Measurements from ENCODE around the gene TP53BP1. TPM values are rescaled to one million over a fixed set of nuclear protein-coding genes. Genes with fewer than 3 reads are reported as not detected.
"Not testable (repeated sequence)": the region's sequence is repeated elsewhere in the genome, so short reads cannot be mapped to it uniquely, and the experiment has no call there.

TP53BP1 gene
- total RNA-seq, 1 donor from 2014 or later: 24.3 TPM

DNA sequence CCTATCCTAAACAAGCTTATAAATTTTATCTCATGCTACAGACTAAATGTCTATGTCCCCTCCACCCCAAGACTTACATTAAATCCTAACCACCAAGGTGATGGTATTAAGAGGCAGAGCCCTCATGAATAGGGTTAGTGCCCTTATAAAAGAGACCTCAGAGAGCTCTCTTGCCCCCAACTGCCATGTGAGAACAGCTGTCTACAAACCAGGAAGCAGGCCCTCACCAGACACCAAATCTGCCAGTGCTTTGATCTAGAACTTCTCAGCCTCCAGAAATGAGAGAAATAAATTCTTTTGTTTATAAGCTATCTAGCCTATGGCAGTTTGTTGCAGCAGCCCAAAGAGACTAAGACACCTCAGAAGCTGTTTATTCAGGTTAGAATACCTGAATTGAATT is 58.5 kb downstream of the TP53BP1 start:
- ATAC-seq (no peak), DNase-seq (ENCODE audit: missing footprints) (no peak)
- intact Hi-C loops (cut with DNase I): no loop called here

DNA sequence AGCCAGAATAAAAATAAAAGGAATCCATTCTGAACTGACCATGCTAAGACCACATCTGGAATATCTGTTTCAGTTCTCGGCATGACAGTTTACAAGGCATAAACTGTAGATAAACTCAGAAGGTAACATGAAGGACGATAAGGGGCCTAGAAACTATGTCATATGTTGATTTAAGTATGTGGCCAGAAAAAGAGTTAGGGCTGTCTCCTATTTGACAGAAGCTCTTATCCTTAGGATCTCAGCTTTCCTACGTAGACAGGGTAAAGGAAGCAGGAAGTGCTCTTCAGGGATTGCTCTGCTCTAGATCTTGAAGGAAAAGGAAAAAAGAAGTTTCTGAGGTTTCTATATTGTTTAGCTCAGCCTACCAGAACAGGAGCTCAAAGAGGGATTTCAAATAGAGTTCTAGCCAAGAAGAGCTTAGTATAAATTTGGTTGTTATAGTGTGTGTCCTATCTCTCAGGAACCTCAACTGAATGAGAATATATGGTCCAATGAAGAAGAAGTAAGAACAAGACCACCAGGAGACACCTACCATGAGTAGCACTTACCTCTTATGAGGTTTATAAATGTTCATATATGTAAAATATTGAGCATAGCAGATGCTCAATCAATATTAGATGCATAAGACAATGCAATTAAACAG is 59.2 kb downstream of the TP53BP1 start:
- ATAC-seq (no peak), DNase-seq (ENCODE audit: missing footprints) (no peak)
- intact Hi-C loops (cut with DNase I): no loop called here

DNA sequence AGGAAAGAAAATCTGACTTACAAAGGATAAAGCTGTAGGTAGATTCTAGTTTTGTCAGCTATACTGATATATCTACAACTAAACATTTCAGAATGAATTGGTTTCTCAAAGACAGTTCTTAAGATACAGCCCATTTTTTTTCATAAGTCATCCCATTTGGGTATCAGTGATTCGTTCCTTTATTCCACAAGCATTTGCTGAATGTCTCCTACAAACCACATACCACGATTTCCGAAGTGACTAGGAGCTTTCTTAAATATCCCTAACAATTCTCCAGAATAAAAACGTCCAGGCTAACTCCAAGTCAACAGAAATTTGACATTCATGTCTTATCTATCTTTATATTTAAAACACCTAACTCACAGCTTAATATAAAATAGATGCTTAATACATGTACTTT is 59.8 kb downstream of the TP53BP1 start:
- intact Hi-C loops (cut with DNase I): no loop called here
- ATAC-seq: no peak
- DNase-seq (ENCODE audit: missing footprints): no peak

DNA sequence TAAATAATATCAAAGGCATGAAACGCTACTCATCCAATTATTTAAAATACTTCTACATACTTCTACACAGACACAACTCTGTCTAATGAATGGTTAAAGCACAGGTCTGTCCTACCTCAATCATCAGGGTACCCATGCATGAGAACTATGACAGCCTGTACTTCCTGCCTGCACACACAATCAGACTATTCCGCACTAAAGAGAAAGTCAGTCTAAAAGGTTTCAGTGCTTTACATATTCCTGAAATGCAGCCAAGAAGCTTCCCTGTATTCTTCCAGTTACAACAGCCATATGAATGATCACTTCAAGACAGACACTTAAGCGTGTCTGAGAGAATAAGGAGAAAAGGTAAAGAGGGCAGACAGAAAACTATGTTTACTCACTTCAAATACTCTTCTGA is 63.3 kb downstream of the TP53BP1 start:
- intact Hi-C loops (cut with DNase I): no loop called here
- no peak for DNase-seq (ENCODE audit: missing footprints)
- no peak for ATAC-seq

DNA sequence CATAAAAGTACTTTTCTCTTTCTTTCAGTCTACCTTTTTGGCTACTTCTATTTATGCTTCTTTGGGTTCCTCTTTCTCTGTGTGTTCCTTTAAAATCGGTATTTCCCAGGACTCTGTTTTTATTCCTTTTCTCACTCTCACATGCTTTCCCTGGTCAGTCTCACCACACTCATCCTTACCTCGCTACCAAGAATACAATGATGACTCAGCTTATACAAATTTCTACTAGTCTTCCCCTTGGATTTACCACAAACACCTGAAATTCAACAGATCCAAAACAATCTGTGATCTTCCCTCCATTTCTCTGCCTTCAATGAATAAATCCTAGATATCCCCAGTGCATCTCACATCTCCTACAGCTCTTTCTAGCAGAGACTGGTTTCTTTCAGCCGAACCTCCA is 69.2 kb downstream of the TP53BP1 start:
- intact Hi-C loops (cut with DNase I): no loop called here
- DNase-seq (ENCODE audit: missing footprints) (no peak), ATAC-seq (no peak)

DNA sequence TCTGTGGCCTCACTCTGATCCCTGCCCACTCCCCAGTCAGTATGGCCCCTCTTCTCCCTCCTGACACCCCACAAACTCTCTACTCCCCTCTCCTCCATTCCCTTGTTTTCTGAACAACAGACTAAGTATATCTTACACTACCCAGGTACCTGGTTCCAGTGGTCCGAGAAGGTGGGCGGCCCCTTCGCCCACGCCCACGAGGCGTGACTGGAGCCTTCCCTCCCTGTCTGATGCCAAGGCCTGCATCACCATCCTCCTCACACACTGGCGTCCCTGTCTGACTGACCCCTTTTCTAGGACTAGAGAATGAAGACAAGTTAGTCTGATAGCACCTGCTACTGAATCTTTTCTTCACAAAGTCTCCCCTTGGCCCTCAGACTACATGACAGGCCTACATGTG is 72.1 kb downstream of the TP53BP1 start:
- DNase-seq (ENCODE audit: missing footprints): no peak
- no peak for ATAC-seq
- intact Hi-C loops (cut with DNase I): no loop called here

DNA sequence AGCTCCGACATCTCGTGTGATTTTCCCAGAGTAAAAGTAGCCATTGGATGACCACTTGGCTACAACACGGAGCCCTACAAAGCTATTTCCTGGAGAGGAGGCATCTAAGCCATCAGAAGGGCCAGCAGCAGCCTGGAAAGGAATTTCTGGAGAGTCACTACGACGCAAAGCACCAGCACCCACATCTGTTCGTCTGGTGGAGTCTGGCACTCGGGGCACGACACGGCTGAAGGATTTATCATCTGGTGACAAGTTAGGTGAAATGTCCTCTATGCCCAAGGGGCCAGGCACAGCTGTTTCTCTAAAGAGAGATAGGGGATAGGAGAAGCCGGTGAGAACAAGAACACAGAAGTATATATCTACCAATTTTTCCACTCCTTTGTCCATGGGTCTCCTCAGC is 72.5 kb downstream of the TP53BP1 start:
- ATAC-seq: no peak
- intact Hi-C loops (cut with DNase I): no loop called here
- DNase-seq (ENCODE audit: missing footprints): no peak

DNA sequence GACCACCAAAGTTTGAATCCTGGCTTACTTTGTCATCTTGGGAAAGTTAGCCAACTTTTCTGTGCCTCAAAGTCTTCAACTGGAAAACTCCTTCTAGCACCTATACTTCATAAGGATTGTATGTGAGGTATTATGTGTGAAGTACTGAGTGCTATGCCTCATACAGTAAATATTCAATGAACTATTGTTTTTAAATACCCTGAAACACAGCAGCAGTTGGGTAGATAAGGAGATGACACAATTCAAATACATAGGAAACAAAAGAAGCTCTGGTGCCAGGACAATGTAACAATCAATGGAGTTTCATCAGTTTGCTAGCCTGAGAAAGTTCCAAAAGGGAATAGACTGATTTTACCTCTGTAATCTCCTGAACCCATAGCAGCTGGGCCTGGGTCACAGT is 78.8 kb downstream of the TP53BP1 start:
- intact Hi-C loops (cut with DNase I): no loop called here
- ATAC-seq (no peak), DNase-seq (ENCODE audit: missing footprints) (no peak)

DNA sequence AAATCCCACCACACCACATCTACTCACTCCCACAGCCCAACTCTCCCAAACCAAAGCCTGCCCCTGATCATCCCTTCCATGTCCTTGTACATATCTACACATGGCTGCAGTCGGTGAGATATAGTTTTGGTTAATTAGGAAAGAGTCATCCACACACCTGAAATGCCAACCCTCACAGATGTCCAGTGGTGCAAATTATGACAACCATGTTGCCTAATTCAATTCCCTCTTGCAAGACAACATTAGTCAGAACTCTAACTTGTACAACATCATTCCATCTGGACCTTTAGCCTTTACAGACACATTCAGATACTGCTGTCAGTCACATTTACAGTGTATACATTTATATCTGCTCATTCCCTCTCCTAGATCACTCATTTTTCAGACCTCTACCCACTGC is 80.9 kb downstream of the TP53BP1 start:
- no peak for ATAC-seq
- DNase-seq (ENCODE audit: missing footprints): no peak
- intact Hi-C loops (cut with DNase I): no loop called here

DNA sequence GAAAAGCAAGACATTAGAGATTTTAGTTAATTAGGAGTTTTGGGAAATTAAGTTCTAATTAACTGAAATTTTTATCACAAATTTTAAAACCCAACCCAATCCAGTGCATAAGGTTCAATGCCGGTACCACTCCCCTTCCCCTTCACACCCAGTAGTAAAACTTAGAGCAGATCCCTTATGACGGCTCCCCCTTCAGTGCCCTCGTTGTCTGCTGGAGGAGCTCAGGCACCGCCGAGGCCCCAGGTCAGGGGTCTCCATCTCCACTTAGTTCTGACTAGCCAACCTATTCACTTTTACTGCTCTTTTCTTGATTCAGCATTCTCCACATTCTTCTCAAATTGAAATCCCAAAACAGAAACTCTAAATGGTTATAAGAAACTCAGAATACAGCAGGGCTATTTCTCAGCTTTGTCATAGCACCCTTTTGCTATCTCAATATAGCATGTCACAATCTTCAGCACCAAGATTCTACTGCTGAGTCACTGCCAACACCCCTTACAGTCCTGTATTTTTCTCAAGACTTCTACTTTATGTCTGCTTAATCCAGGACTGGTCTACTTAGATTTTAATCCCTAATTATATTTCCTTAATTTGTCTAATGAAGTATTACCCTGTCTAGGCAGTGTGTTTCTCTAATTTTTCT is 82.3 kb downstream of the TP53BP1 start:
- intact Hi-C loops (cut with DNase I): no loop called here
- DNase-seq (ENCODE audit: missing footprints) (no peak), ATAC-seq (no peak)

DNA sequence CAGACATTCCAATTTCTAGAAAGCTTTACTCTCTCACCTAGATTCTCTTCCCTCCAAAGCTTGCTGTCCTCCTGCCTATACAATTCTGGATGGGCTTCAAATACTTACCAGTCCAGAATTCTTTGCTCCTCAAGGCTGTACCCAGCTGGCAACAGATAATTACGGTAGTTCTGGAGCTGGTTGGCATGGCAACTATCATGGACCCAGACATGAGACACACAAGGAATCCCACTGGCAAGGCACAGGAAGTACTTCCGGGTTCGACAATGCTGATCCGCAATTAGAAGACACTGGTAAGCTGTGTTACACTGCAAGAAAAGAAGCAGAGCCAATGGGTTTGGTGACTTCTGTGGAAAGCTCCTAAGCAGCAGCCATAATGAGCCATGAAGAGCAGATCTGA is 84.2 kb downstream of the TP53BP1 start:
- intact Hi-C loops (cut with DNase I): no loop called here
- ATAC-seq (no peak), DNase-seq (ENCODE audit: missing footprints) (no peak)

DNA sequence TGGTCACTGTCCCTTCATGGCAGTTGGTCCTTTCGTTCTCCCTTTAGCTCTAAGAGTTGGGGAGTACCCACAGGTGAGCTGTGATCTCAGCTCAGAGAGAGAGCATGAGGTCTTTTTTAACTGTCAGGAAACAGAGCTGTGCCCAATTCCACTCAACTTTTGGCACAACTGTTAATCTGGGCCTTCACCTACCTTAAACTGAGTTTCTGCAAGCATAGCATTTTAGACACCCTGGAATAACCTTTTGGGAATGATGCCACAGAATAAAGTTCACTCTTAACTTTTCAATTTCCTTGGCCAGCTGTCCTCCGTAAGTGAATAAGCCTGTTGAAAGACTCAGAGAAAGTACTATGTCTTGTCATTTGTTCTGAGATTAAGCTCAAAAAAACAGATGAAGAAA is 86.1 kb downstream of the TP53BP1 start:
- no peak for ATAC-seq
- no peak for DNase-seq (ENCODE audit: missing footprints)
- intact Hi-C loops (cut with DNase I): no loop called here

DNA sequence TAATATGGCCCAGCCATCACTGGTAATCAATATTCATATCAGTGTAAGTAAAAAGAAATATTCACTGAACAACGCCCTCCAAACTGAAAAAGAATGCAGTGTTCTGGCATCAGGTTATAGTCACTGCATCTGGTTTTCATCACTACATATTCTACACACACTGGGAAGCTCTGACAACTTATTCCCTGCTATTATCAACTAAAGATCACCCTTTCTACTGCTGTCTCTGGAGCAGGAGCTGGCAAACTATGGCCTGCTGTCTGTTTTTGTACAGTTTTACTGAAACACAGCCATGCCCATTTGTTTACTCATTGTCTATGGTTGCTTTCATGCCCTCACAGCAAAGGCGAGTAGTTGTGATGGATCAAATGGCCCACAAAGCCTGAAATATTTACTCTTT is 86.8 kb downstream of the TP53BP1 start:
- no peak for ATAC-seq
- intact Hi-C loops (cut with DNase I): no loop called here
- DNase-seq (ENCODE audit: missing footprints): no peak

DNA sequence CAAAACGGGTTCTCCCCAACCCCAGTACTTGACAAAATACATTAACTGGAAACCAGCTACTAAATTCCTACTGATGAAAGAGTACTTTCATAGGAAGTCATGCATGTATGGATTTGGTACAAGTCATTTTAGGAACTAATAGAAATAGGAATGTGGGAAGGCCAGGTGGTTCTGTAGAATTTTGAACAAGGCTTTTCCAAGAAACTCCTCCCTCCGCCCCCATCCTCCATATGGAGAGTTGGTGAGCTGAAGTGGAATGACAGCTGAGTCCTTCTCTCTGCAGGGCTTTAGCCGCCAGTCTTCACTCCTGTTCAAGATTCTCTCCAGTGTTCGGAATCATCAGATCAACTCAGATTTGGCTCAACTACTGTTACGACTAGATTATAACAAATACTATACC is 88.8 kb downstream of the TP53BP1 start:
- intact Hi-C loops (cut with DNase I): no loop called here
- ATAC-seq: no peak
- no peak for DNase-seq (ENCODE audit: missing footprints)

DNA sequence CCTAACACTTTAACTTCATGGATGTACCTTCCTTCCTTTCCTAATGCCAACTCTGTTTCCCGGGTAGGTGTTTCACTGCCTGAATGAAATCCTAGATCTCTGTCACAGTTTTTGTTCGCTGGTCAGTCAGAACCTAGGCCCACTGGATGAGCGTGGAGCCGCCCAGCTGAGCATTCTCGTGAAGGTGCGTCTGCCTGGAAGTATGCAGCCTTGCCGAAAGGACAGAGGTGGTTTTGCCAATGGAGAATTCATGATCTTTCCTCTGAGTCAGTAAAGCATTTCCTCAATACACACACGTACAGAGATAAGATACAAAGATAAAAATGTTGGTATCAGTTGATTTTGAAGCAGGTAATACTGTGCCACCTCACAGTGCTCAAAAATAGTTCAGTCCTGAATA is 89.3 kb downstream of the TP53BP1 start:
- DNase-seq (ENCODE audit: missing footprints) (no peak), ATAC-seq (no peak)
- intact Hi-C loops (cut with DNase I): no loop called here

DNA sequence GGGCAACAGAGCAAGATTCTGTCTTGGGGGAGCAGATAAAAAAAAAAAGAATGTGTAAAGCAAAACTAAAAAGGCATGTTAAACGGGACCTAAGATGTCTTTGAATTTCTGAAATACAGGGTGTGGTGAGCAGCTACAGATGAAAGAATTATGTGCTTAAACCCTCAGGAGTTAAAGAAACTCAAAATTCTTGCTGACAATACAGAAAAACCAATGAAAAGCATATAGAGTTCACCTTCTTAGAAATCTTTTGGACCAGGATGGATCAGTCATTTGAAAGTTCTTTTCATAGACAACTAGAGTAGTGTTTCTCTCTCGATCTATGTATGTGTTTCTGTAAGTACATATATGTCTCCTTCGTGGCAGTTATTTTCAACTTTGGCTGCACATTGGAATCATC is 90.7 kb downstream of the TP53BP1 start:
- DNase-seq (ENCODE audit: missing footprints) (no peak), ATAC-seq (no peak)
- intact Hi-C loops (cut with DNase I): no loop called here

DNA sequence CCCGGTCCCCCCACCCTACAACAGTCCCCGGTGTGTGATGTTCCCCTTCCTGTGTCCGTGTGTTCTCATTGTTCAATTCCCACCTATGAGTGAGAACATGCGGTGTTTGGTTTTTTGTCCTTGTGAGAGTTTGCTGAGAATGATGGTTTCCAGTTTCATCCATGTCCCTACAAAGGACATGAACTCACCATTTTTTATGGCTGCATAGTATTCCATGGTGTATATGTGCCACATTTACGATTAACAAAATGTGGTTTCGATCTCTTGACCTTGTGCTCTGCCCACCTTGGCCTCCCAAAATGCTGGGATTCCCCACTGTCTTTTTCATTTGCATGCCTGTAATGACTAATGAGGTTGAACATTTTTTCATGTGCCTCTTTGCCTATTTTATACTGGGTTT is 99.4 kb downstream of the TP53BP1 start:
- ATAC-seq; DNase-seq (ENCODE audit: missing footprints); intact Hi-C loops (cut with DNase I): not testable (repeated sequence)

DNA sequence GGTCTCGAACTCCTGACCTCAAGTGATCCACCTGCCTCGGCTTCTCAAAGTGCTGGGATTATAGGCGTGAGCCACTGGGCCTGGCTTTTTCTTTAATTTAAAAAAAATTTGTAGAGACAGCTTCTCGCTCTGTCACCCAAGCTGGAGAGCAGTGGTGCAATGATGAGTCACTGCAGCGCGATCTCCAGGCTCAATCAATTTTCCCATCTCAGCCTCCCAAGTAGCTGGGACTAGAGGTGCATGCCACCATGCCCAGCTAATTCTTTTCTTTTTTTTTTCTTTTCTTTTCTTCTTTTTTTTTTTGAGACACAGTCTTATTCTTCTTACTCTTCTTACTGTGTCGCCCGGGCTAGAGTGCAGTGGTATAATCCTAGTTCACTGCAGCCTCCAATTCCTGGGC is 102.2 kb downstream of the TP53BP1 start:
- DNase-seq (ENCODE audit: missing footprints) (no peak), ATAC-seq (no peak)
- intact Hi-C loops (cut with DNase I): no loop called here

DNA sequence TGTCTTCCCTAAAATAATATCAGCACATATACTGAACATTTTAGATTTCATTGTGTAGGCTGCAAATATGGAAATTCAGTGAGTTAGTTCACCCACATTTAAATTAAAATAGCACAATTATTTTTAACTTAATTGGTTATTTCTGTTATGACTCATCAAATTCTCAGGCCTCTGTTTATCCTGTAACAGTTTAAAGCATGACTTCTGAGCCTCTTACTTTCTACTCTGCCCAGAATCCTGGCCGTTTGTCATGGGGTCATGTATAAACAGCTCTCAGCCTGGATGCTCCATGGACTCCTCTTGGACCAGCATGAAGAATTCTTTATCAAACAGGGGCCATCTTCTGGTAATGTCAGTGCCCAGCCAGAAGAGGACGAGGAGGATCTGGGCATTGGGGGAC is 109.9 kb downstream of the TP53BP1 start:
- intact Hi-C loops (cut with DNase I): no loop called here

DNA sequence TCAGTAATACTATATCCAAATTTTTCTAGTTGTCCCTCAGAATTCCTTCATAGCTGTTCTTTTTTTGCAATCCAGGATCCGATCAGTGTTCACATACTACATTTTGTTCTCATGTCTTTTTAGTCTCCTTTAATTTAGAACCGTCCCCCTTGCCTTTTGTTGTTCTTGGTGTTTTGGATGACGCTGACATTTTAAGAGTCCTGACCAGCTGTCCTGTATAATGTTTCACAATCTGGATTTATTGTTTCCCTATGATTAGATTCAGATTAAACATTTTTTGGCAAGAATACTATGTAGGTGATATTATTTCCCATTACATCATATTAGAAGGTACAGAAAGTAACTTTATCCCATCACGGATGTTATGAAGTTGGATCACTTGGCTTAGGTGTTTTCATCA is 110.6 kb downstream of the TP53BP1 start:
- intact Hi-C loops (cut with DNase I): no loop called here
- no peak for ATAC-seq
- DNase-seq (ENCODE audit: missing footprints): no peak

More for the DNA sequence above, 109.9 kb downstream of the TP53BP1 start:
- DNase-seq (ENCODE audit: missing footprints) (no peak), ATAC-seq (no peak)

DNA sequence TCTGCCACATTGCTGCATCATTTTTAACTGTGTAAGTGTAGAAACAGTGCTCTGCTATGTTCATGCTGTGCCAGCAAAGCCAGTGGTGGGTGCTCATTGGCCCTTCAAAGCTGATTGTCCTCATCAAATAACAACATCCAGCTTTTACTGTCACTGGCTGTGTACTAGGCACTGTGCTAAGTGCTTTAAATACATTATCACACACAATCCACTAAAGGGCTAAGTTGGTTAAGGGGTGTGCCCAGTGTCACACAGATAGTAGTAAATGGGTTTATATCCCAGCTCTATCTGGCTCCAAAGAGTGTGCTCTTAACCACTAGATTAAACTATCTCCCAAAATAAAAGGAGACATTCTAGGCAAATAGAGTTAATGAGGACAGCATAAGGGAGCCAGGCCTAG is 114.4 kb downstream of the TP53BP1 start:
- ATAC-seq (no peak), DNase-seq (ENCODE audit: missing footprints) (no peak)
- intact Hi-C loops (cut with DNase I): no loop called here
